Neural cell (in vitro differentiated cells): ENCODE data around the gene GNG13. TPM values are rescaled to one million over a fixed set of nuclear protein-coding genes. Genes with fewer than 3 reads are reported as not detected.

Source experiments
- H2AFZ ChIP-seq: fragments of 200-600, 300-800 bp; sonication (generic), shearing (Covaris generic); 2 replicates; pipeline ENCODE4 v1.6.0; 2014; ENCODE audit warnings: low read depth, mild to moderate bottlenecking, antibody characterized with exemption, low read length, moderate library complexity
- H3F3A ChIP-seq: fragments of 200-600 bp; shearing (Covaris generic); 2 replicates; pipeline ENCODE4 v1.6.1; 2016; ENCODE audit warnings: mild to moderate bottlenecking, moderate library complexity, mixed read lengths, antibody characterized with exemption, low read length; ENCODE audit not compliant: insufficient read depth, poor library complexity, severe bottlenecking
- H3K27ac ChIP-seq: fragments of 200-600, 300-800 bp; sonication (generic), shearing (Covaris generic); 2 replicates; pipeline ENCODE4 v1.5.1; 2014; ENCODE audit warnings: mild to moderate bottlenecking, low read length, moderate library complexity
- H3K27me3 ChIP-seq: fragments of 300-800, 200-600 bp; sonication (generic), shearing (Covaris generic); 2 replicates; pipeline ENCODE4 v1.6.0; 2014; ENCODE audit warnings: mild to moderate bottlenecking, low read depth, low read length, moderate library complexity; ENCODE audit not compliant: insufficient read depth
- H3K36me3 ChIP-seq: fragments of 300-800, 200-600 bp; sonication (generic), shearing (Covaris generic); 2 replicates; pipeline ENCODE4 v1.5.1; 2014; ENCODE audit warnings: mild to moderate bottlenecking, antibody characterized with exemption, low read length, moderate library complexity; ENCODE audit not compliant: insufficient read depth
- H3K4me2 ChIP-seq: fragments of 300-800, 200-600 bp; sonication (generic), shearing (Covaris generic); 2 replicates; pipeline ENCODE4 v1.6.0; 2014; ENCODE audit warnings: mild to moderate bottlenecking, low read length
- H3K4me3 ChIP-seq: fragments of 300-800, 200-600 bp; sonication (generic), shearing (Covaris generic); 2 replicates; pipeline ENCODE4 v1.5.1; 2014; ENCODE audit warnings: mild to moderate bottlenecking, low read length, moderate library complexity
- H3K79me2 ChIP-seq: fragments of 200-600 bp; shearing (Covaris generic); replicated peaks from 2 replicates; pipeline ENCODE4 v1.6.0; 2014; ENCODE audit warnings: mild to moderate bottlenecking, low read length, moderate library complexity; ENCODE audit not compliant: insufficient read depth
- H3K9ac ChIP-seq: fragments of 300-800, 200-600 bp; sonication (generic), shearing (Covaris generic); 2 replicates; pipeline ENCODE4 v1.6.1; 2016; ENCODE audit warnings: mild to moderate bottlenecking, low read length, mixed read lengths
- H3K9me2 ChIP-seq: fragments of 200-600 bp; shearing (Covaris generic); 2 replicates; pipeline ENCODE4 v1.6.1; 2016; ENCODE audit warnings: mild to moderate bottlenecking, low read length, mixed read lengths; ENCODE audit not compliant: insufficient read depth
- H3K9me3 ChIP-seq: fragments of 200-600, 300-800 bp; sonication (generic), shearing (Covaris generic); 2 replicates; pipeline ENCODE4 v1.6.1; 2016; ENCODE audit warnings: mild to moderate bottlenecking, mixed run types, low read length, moderate library complexity, mixed read lengths
- H4K20me1 ChIP-seq: fragments of 200-600 bp; shearing (Covaris generic); 2 replicates; pipeline ENCODE4 v1.6.1; 2016; ENCODE audit warnings: mild to moderate bottlenecking, mixed run types; ENCODE audit not compliant: insufficient read depth
- CTCF ChIP-seq: fragments of 450-650 bp; IDR thresholded peaks from 2 replicates; pipeline ENCODE4 v1.5.1; 2014; ENCODE audit warnings: antibody characterized with exemption, mild to moderate bottlenecking, moderate library complexity; ENCODE audit not compliant: poor library complexity, severe bottlenecking
- EP300 ChIP-seq: fragments of 450-650 bp; conservative IDR thresholded peaks from 2 replicates; pipeline ENCODE4 v1.6.1; 2014; ENCODE audit warnings: antibody characterized with exemption, mild to moderate bottlenecking, moderate library complexity; ENCODE audit not compliant: poor library complexity, severe bottlenecking
- EZH2 ChIP-seq: fragments of 200-600, 300-800 bp; shearing (Covaris generic), sonication (generic); IDR thresholded peaks from 2 replicates; pipeline ENCODE4 v1.6.1; 2014; ENCODE audit warnings: antibody characterized with exemption, low read length, borderline replicate concordance, mild to moderate bottlenecking; ENCODE audit not compliant: insufficient read depth, poor library complexity, severe bottlenecking
- MXI1 ChIP-seq: fragments of 450-650 bp; conservative IDR thresholded peaks from 2 replicates; pipeline ENCODE4 v1.6.1; 2014; ENCODE audit warnings: antibody characterized with exemption, mild to moderate bottlenecking; ENCODE audit not compliant: poor library complexity, severe bottlenecking
- POLR2AphosphoS5 ChIP-seq: IDR thresholded peaks from 2 replicates; pipeline ENCODE4 v1.6.1; 2012
- RAD21 ChIP-seq: fragments of 450-650 bp; conservative IDR thresholded peaks from 2 replicates; pipeline ENCODE4 v1.6.1; 2014; ENCODE audit warnings: antibody characterized with exemption, mild to moderate bottlenecking, moderate library complexity
- REST ChIP-seq: IDR thresholded peaks from 2 replicates; pipeline ENCODE4 v1.6.1; 2012; ENCODE audit warnings: borderline replicate concordance
- SMC3 ChIP-seq: fragments of 450-650 bp; conservative IDR thresholded peaks from 2 replicates; pipeline ENCODE4 v1.6.1; 2014; ENCODE audit warnings: antibody characterized with exemption, mild to moderate bottlenecking, moderate library complexity; ENCODE audit not compliant: poor library complexity
- TAF1 ChIP-seq: IDR thresholded peaks from 2 replicates; pipeline ENCODE4 v1.6.1; 2012; ENCODE audit warnings: low read depth
- polyA plus RNA-seq: library from polyadenylated mRNA; depleted of rRNA; stranded (reverse); fragments of >200 nt; gene quantifications from 2 replicates; pipeline ENCODE4 v1.2.3, GENCODE V29; 2014

GNG13 gene
- polyA plus RNA-seq, 1 donor from 2014 or later = not detected

- Histone ChIP-seq H3K9me2 (no peaks in the 10 kb centered on the region), H4K20me1 (no peaks in the 10 kb centered on the region), H2AFZ (no peak overlapping the region), H3K27me3 (no peaks in the 10 kb centered on the region), H3K9ac (no peak overlapping the region), H3K79me2 (no peaks in the 10 kb centered on the region), H3K4me3 (no peak overlapping the region), H3K27ac (no peak overlapping the region), H3K9me3 (no peaks in the 10 kb centered on the region), H3K36me3 (no peaks in the 10 kb centered on the region), H3F3A (no peaks in the 10 kb centered on the region), H3K4me2 (no peak overlapping the region)
- TF ChIP-seq TAF1 (no peak), SMC3 (no peak), EP300 (no peak), POLR2AphosphoS5 (no peak), CTCF (no peak), REST (no peak), MXI1 (no peak)
Measured at GRCh38 chr16:769184-769784, 31.2 kb downstream of the GNG13 start.

GRCh38 chr16:768428-768827 lies 32.1 kb downstream of the GNG13 start:
- Histone ChIP-seq H3K9me2 (no peaks in the 10 kb centered on the region), H3K4me3 (no peak overlapping the region), H4K20me1 (no peaks in the 10 kb centered on the region)

More at GRCh38 chr16:768428-768827, 32.1 kb downstream of the GNG13 start:
- TF ChIP-seq RAD21 (no peak), EP300 (no peak), CTCF (no peak), EZH2 (no peak), POLR2AphosphoS5 (no peak), SMC3 (no peak), REST (no peak), TAF1 (no peak), MXI1 (no peak)
- Histone ChIP-seq H3K27ac (no peak overlapping the region), H3K9ac (no peak overlapping the region), H3K9me3 (no peaks in the 10 kb centered on the region), H3F3A (no peaks in the 10 kb centered on the region), H3K79me2 (no peaks in the 10 kb centered on the region), H3K4me2 (no peak overlapping the region), H2AFZ (no peak overlapping the region), H3K27me3 (no peaks in the 10 kb centered on the region), H3K36me3 (no peaks in the 10 kb centered on the region)
